GM18520 (cell line): ENCODE results near the gene CTPS1.

ENCODE experiments used
- ATAC-seq: cut with Tn5 transposase; IDR thresholded peaks from one replicate; pipeline ENCODE4 v1.9.1; 2021; ENCODE audit not compliant: unreplicated experiment

Gene CTPS1

GRCh38 chr1:41021526-41022308, 42.2 kb downstream of the CTPS1 start, which contains the start of gene SLFNL1:
Gene SLFNL1, minus strand, starts transcription at chr1:41021725. Its CDS starts 1,065 bp downstream, at chr1:41020660.
- ATAC-seq = no peak

- no peak for ATAC-seq
These were observed 42.9 kb downstream of the CTPS1 start for GRCh38 chr1:41022424-41022823.

- no peak for ATAC-seq
These were observed 43.9 kb downstream of the CTPS1 start for GRCh38 chr1:41023279-41023990.

GRCh38 chr1:41024953-41025352, 45.5 kb downstream of the CTPS1 start:
- ATAC-seq = no peak

- ATAC-seq = no peak
These were observed 46.7 kb downstream of the CTPS1 start for GRCh38 chr1:41025979-41026819.

- ATAC-seq = no peak
These were observed 48.6 kb downstream of the CTPS1 start for GRCh38 chr1:41028034-41028642.

- no peak for ATAC-seq
These were observed 51.5 kb downstream of the CTPS1 start for GRCh38 chr1:41030872-41031616.

- no peak for ATAC-seq
These were observed 52.7 kb downstream of the CTPS1 start for GRCh38 chr1:41032147-41032546.

- no peak for ATAC-seq
These were observed 53.8 kb downstream of the CTPS1 start for GRCh38 chr1:41033272-41033671.

- no peak for ATAC-seq
These were observed 57.8 kb downstream of the CTPS1 start for GRCh38 chr1:41037116-41037903.

GRCh38 chr1:41038110-41038509, 58.6 kb downstream of the CTPS1 start:
- no peak for ATAC-seq

GRCh38 chr1:41041614-41042270, 62.2 kb downstream of the CTPS1 start:
- ATAC-seq = no peak

- no peak for ATAC-seq
These were observed 64.7 kb downstream of the CTPS1 start for GRCh38 chr1:41044187-41044586.

GRCh38 chr1:41045740-41046139, 66.2 kb downstream of the CTPS1 start:
- no peak for ATAC-seq

GRCh38 chr1:41046347-41046775, 66.9 kb downstream of the CTPS1 start:
- ATAC-seq = no peak

GRCh38 chr1:41048540-41048939, 69.0 kb downstream of the CTPS1 start:
- ATAC-seq = no peak

GRCh38 chr1:41051022-41051421, 71.5 kb downstream of the CTPS1 start:
- no peak for ATAC-seq

- ATAC-seq = no peak
These were observed 73.8 kb downstream of the CTPS1 start for GRCh38 chr1:41053316-41053715.

- ATAC-seq = no peak
These were observed 77.4 kb downstream of the CTPS1 start for GRCh38 chr1:41056907-41057306.
